Liver (tissue), 9 donors: ENCODE results near the gene TRIM67. TPM values are rescaled to one million over a fixed set of nuclear protein-coding genes. Genes with fewer than 3 reads are reported as not detected.

Source experiments
- DNase-seq: peaks from one replicate; pipeline ENCODE4 v3.0.0-alpha.2; 2017; ENCODE audit warnings: low spot score
- H3K27ac ChIP-seq, 2 donors: one replicate each; pipeline ENCODE4 v1.7.0; 2013; ENCODE audit warnings: inconsistent platforms in 2 of 2, low read length in 2 of 2, control low read depth in 1 of 2, low read depth in 1 of 2, mild to moderate bottlenecking in 1 of 2
- H3K27me3 ChIP-seq, 4 donors: one replicate each; pipeline versions ENCODE4 v1.6.1 to v1.7.0; 2013; ENCODE audit warnings: low read length in 3 of 4, inconsistent platforms in 1 of 4, mild to moderate bottlenecking in 1 of 4, moderate library complexity in 1 of 4; ENCODE audit not compliant: control insufficient read depth in 4 of 4, insufficient read depth in 4 of 4
- H3K36me3 ChIP-seq, 4 donors: one replicate each; pipeline versions ENCODE4 v1.6.1 to v1.7.0; 2013; ENCODE audit warnings: low read length in 3 of 4, mild to moderate bottlenecking in 3 of 4, low read depth in 1 of 4, moderate library complexity in 1 of 4; ENCODE audit not compliant: control insufficient read depth in 4 of 4, insufficient read depth in 3 of 4
- H3K4me1 ChIP-seq, 4 donors: one replicate each; pipeline versions ENCODE4 v1.6.1 to v1.7.0; 2013; ENCODE audit warnings: low read length in 3 of 4, mild to moderate bottlenecking in 3 of 4, moderate library complexity in 1 of 4; ENCODE audit not compliant: control insufficient read depth in 4 of 4, insufficient read depth in 4 of 4
- H3K4me3 ChIP-seq, 3 donors: one replicate each; pipeline versions ENCODE4 v1.6.1 to v1.7.0; 2013; ENCODE audit warnings: low read length in 3 of 3, control low read depth in 1 of 3, low read depth in 1 of 3, mild to moderate bottlenecking in 1 of 3
- H3K9ac ChIP-seq, 2 donors: one replicate each; pipeline ENCODE4 v1.7.0; 2013; ENCODE audit warnings: low read length in 2 of 2, mild to moderate bottlenecking in 2 of 2, moderate library complexity in 2 of 2, control low read depth in 1 of 2, low read depth in 1 of 2
- H3K9me3 ChIP-seq, 4 donors: one replicate each; pipeline versions ENCODE4 v1.6.1 to v1.7.0; 2013; ENCODE audit warnings: low read length in 3 of 4; ENCODE audit not compliant: control insufficient read depth in 4 of 4
- CTCF ChIP-seq: fragments of 150-350 bp; IDR thresholded peaks from 2 replicates; pipeline ENCODE4 v1.5.1; 2017; ENCODE audit warnings: improper control_type of control experiment, low read depth, low read length; ENCODE audit not compliant: missing input control
- EGR1 ChIP-seq, 2 donors: IDR thresholded peaks; 2 replicates each; pipeline ENCODE4 v1.6.1; 2016 to 2018; ENCODE audit warnings: antibody characterized with exemption in 2 of 2, low read depth in 2 of 2
- FOXA1 ChIP-seq: IDR thresholded peaks from 2 replicates; pipeline ENCODE4 v1.6.1; 2016; ENCODE audit warnings: antibody characterized with exemption
- FOXA2 ChIP-seq: IDR thresholded peaks from 2 replicates; pipeline ENCODE4 v1.6.1; 2016; ENCODE audit warnings: antibody characterized with exemption
- GABPA ChIP-seq, 2 donors: IDR thresholded peaks in 1 of 2; conservative IDR thresholded peaks in 1 of 2; 2 replicates each; pipeline ENCODE4 v1.6.1; 2016; ENCODE audit warnings: antibody characterized with exemption in 2 of 2, mild to moderate bottlenecking in 1 of 2, moderate library complexity in 1 of 2
- HNF4A ChIP-seq, 2 donors: conservative IDR thresholded peaks; 2 replicates each; pipeline ENCODE4 v1.6.1; 2016; ENCODE audit warnings: antibody characterized with exemption in 2 of 2, mild to moderate bottlenecking in 2 of 2
- HNF4G ChIP-seq: IDR thresholded peaks from 2 replicates; pipeline ENCODE4 v1.6.1; 2016; ENCODE audit warnings: antibody characterized with exemption
- JUND ChIP-seq, 2 donors: IDR thresholded peaks; 2 replicates each; pipeline ENCODE4 v1.6.1; 2016; ENCODE audit warnings: antibody characterized with exemption in 2 of 2
- NR2F2 ChIP-seq: IDR thresholded peaks from 2 replicates; pipeline ENCODE4 v1.6.1; 2016; ENCODE audit warnings: antibody characterized with exemption
- RAD21 ChIP-seq, 2 donors: IDR thresholded peaks; 2 replicates each; pipeline ENCODE4 v1.6.1; 2016; ENCODE audit warnings: antibody characterized with exemption in 2 of 2, mild to moderate bottlenecking in 2 of 2
- TAF1 ChIP-seq: conservative IDR thresholded peaks from 2 replicates; pipeline ENCODE4 v1.6.1; 2016; ENCODE audit warnings: antibody characterized with exemption, mild to moderate bottlenecking
- ZBTB33 ChIP-seq: IDR thresholded peaks from 2 replicates; pipeline ENCODE4 v1.6.1; 2016; ENCODE audit warnings: antibody characterized with exemption
- WGBS: extraction: QIAGEN DNeasy Blood & Tissue Kit; methylation state at CpG from one replicate; pipeline ENCODE4 v1.1.7; 2013; 5-methylcytosine and 5-hydroxymethylcytosine counted together
- polyA plus RNA-seq, 2 donors: library from polyadenylated mRNA; stranded (reverse) in 1 of 2; unstranded in 1 of 2; fragments of 200-250 nt in 1 of 2; fragments of >200 nt in 1 of 2; fragmentation: Nextera tagmentation in 1 of 2; extraction: Ambion mirVana in 1 of 2; gene quantifications; one replicate each; pipeline versions ENCODE4 v1.2.1 to v1.2.3, GENCODE V29; 2013 to 2015
- total RNA-seq, 2 donors: library from RNA; depleted of rRNA; stranded (reverse); fragments of >200 nt; gene quantifications; one replicate each; pipeline ENCODE4 v1.2.3, GENCODE V29; 2014
- donor health status: healthy.
- donor health status: healthy.
- donor health status: healthy.
- donor health status: healthy.
- donor health status: healthy.

The TRIM67 gene
- total and polyA plus RNA-seq, 4 donors: under 0.01 to 0.05 TPM; not detected in 2

GRCh38 chr1:231139659-231140654 is 21.9 kb upstream of the TRIM67 start (continued):
- no peak for TF ChIP-seq CTCF
- TF ChIP-seq EGR1 (IDR thresholded peaks at IDR 0.05; ENCODE audit: low read depth in 2 of 2): no peak
- TF ChIP-seq HNF4G: no peak
- TF ChIP-seq GABPA (IDR thresholded peaks at IDR 0.05 in 1 of 2, conservative IDR thresholded peaks at IDR 0.05 in 1 of 2): no peak

GRCh38 chr1:231144416-231145193 is 17.3 kb upstream of the TRIM67 start:
- TF ChIP-seq ZBTB33: no peak
- TF ChIP-seq HNF4G: no peak
- no peak for TF ChIP-seq RAD21 (IDR thresholded peaks at IDR 0.05)
- TF ChIP-seq GABPA (IDR thresholded peaks at IDR 0.05 in 1 of 2, conservative IDR thresholded peaks at IDR 0.05 in 1 of 2): no peak
- no peak for TF ChIP-seq CTCF
- TF ChIP-seq JUND (IDR thresholded peaks at IDR 0.05): no peak
- no peak for TF ChIP-seq FOXA1
- TF ChIP-seq TAF1: no peak
- TF ChIP-seq HNF4A (conservative IDR thresholded peaks at IDR 0.05): no peak
- no peak for TF ChIP-seq NR2F2
- TF ChIP-seq FOXA2: no peak
- H3K27me3 ChIP-seq: peaks cover 0 to 4% (median 1%) of the 10 kb centered on the region in 4 donors
- H3K36me3 ChIP-seq: no peaks in the 10 kb centered on the region
- H3K9ac ChIP-seq: no peak overlapping the region
- no peak overlapping the region for H3K4me3 ChIP-seq
- H3K4me1 ChIP-seq: no peaks in the 10 kb centered on the region
- H3K27ac ChIP-seq: no peak overlapping the region
- no peak for DNase-seq
- WGBS: 90% methylated on average over 7 of the region's 7 CpGs
- peaks cover 0 to 5% (median 0%) of the 10 kb centered on the region in 4 donors for H3K9me3 ChIP-seq
